PFSK-1 (cell line): ENCODE data around the gene HLX.

Source experiments
- POLR2AphosphoS5 ChIP-seq: IDR thresholded peaks from 2 replicates; pipeline ENCODE4 v1.6.1; 2012; ENCODE audit warnings: low read depth, mild to moderate bottlenecking, control low read depth, low read length, moderate library complexity
- TAF1 ChIP-seq: IDR thresholded peaks from 2 replicates; pipeline ENCODE4 v1.6.1; 2012; ENCODE audit warnings: low read length, control low read depth, borderline replicate concordance; ENCODE audit not compliant: insufficient read depth
- TF ChIP-seq, protein P1 (sequence below), 2 experiments: IDR thresholded peaks; 2 replicates each; pipeline versions ENCODE4 v1.6.1 to v1.8.0; 2011 to 2012; ENCODE audit warnings: low read depth in 2 of 2, low read length in 2 of 2, control low read depth in 1 of 2, inconsistent platforms in 1 of 2, mild to moderate bottlenecking in 1 of 2, moderate library complexity in 1 of 2; ENCODE audit not compliant: insufficient read depth in 1 of 2

DNA sequence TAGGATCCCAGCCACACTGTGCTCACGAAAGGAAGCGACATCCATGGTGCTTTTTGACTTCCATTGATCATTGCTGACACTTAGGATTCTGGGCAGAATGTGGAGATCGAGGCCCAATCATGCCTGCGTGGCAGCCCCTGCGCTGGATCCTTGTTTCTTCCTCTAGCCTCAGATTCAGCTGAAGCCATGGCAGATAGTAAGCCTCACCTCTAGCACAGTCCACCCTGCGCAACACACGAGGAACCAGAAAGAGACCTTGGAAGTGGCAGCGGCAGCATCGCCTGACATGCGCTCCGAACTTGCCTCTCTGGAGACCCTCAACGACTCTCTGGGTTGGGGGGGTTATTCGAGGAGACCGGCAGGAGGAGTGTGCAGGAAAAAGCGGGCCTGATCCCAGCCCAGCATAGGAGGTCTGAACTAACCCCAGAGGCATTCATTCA, 10.6 kb downstream of the HLX start:
- TF ChIP-seq, protein P1, sequence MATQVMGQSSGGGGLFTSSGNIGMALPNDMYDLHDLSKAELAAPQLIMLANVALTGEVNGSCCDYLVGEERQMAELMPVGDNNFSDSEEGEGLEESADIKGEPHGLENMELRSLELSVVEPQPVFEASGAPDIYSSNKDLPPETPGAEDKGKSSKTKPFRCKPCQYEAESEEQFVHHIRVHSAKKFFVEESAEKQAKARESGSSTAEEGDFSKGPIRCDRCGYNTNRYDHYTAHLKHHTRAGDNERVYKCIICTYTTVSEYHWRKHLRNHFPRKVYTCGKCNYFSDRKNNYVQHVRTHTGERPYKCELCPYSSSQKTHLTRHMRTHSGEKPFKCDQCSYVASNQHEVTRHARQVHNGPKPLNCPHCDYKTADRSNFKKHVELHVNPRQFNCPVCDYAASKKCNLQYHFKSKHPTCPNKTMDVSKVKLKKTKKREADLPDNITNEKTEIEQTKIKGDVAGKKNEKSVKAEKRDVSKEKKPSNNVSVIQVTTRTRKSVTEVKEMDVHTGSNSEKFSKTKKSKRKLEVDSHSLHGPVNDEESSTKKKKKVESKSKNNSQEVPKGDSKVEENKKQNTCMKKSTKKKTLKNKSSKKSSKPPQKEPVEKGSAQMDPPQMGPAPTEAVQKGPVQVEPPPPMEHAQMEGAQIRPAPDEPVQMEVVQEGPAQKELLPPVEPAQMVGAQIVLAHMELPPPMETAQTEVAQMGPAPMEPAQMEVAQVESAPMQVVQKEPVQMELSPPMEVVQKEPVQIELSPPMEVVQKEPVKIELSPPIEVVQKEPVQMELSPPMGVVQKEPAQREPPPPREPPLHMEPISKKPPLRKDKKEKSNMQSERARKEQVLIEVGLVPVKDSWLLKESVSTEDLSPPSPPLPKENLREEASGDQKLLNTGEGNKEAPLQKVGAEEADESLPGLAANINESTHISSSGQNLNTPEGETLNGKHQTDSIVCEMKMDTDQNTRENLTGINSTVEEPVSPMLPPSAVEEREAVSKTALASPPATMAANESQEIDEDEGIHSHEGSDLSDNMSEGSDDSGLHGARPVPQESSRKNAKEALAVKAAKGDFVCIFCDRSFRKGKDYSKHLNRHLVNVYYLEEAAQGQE (IDR thresholded peaks at IDR 0.05; ENCODE audit: insufficient read depth in 1 of 2, low read depth in 2 of 2, low read length in 2 of 2), result no peak
- TF ChIP-seq POLR2AphosphoS5, result no peak
- no peak for TF ChIP-seq TAF1
